Adrenal gland (tissue), 12 donors: ENCODE data around the gene WWOX. TPM values are rescaled to one million over a fixed set of nuclear protein-coding genes. Genes with fewer than 3 reads are reported as not detected.

Source experiments
- DNase-seq, 7 donors: peaks; one replicate each; pipeline ENCODE4 v3.0.0-alpha.2; 2019 to 2020
- H3K27ac ChIP-seq, 5 donors: fragments of 200-600 bp; sonication (generic) in 4 of 5; 1 replicate in 3 of 5; 2 replicates in 2 of 5; pipeline versions ENCODE4 v1.5.1 to v1.8.0; 2016 to 2020; ENCODE audit warnings: mild to moderate bottlenecking in 1 of 5
- H3K27me3 ChIP-seq: fragments of 200-600 bp; 2 replicates; pipeline ENCODE4 v1.8.0; 2021
- H3K36me3 ChIP-seq, 2 donors: fragments of 200-600 bp; replicated peaks in 1 of 2; 1 replicate in 1 of 2; 2 replicates in 1 of 2; pipeline versions ENCODE4 v1.5.1 to v1.8.0; 2018 to 2022
- H3K4me1 ChIP-seq, 2 donors: fragments of 200-600 bp; replicated peaks in 1 of 2; 1 replicate in 1 of 2; 2 replicates in 1 of 2; pipeline versions ENCODE4 v1.5.1 to v1.8.0; 2018 to 2021
- H3K4me3 ChIP-seq, 4 donors: fragments of 200-600 bp; sonication (generic) in 3 of 4; one replicate each; pipeline ENCODE4 v1.5.1; 2016 to 2018
- H3K9me3 ChIP-seq, 3 donors: fragments of 200-600 bp; sonication (generic) in 1 of 3; replicated peaks in 1 of 3; 1 replicate in 2 of 3; 2 replicates in 1 of 3; pipeline versions ENCODE4 v1.5.1 to v1.8.0; 2016 to 2021
- CTCF ChIP-seq, 6 experiments: fragments of 450-650 bp in 4 of 6; fragments of 200-600 bp in 2 of 6; sonication (generic) in 1 of 6; IDR thresholded peaks; 1 replicate in 5 of 6; 2 replicates in 1 of 6; pipeline versions ENCODE4 v1.5.1 to v1.8.0; 2016 to 2021; ENCODE audit warnings: antibody characterized with exemption in 6 of 6, mild to moderate bottlenecking in 2 of 6, moderate library complexity in 1 of 6
- POLR2A ChIP-seq, 2 donors: fragments of 450-650 bp; IDR thresholded peaks; one replicate each; pipeline ENCODE4 v1.6.1; 2017; ENCODE audit warnings: antibody characterized with exemption in 2 of 2, mild to moderate bottlenecking in 2 of 2, moderate library complexity in 1 of 2
- WGBS, 4 donors: extraction: QIAGEN DNeasy Blood & Tissue Kit in 2 of 4; methylation state at CpG; one replicate each; pipeline versions ENCODE4 v1.1.5 to v1.1.7; 2013 to 2017; 5-methylcytosine and 5-hydroxymethylcytosine counted together
- intact Hi-C, 2 donors: fragments of 100-400 bp; cut with DNase I; formaldehyde crosslinking; loops; one replicate each; pipeline versions ENCODE4 v1.14.1 to v1.15.0; 2022 to 2023
- polyA plus RNA-seq, 3 donors: library from polyadenylated mRNA; stranded (reverse); fragments of 200-250 nt in 2 of 3; fragments of 350-450 nt in 1 of 3; fragmentation: Illumina TruSeq in 1 of 3; extraction: RNeasy Lipid Tissue Mini Kit (QIAGEN cat#74804) in 1 of 3; gene quantifications; one replicate each; pipeline ENCODE4 v1.2.3, GENCODE V29; 2013 to 2014
- total RNA-seq, 9 donors: library from RNA; depleted of rRNA in 4 of 9; stranded (reverse); fragments of >200 nt in 4 of 9; fragments of 120-200 nt in 1 of 9; fragmentation: NEBNext Ultra II Directional in 1 of 9; extraction: Animal tissue kit (Norgen Biotek cat#: 25700) in 1 of 9; gene quantifications; one replicate each; pipeline versions ENCODE4 v1.1.0 to v1.2.4, GENCODE V29; 2013 to 2023
- donor health status: healthy with polysubstance abuse.
- donor health status: Bipolar disorder and iron deficiency.
- donor health status: DM: yes; HTN: yes; CAD: no.
- donor health status: DM: no; HTN: no; CAD: no.
- donor health status: DM: no; HTN: no; CAD: no.
- donor health status: DM: yes; HTN: yes; CAD: no.

WWOX gene
- total and polyA plus RNA-seq, 12 donors: 11.8 to 74.6 (median 20.5) TPM

GRCh38 chr16:78735337-78735736, 635.9 kb downstream of the WWOX start:
- H3K4me1 ChIP-seq: no peaks in the 10 kb centered on the region
- H3K27ac ChIP-seq: no peak overlapping the region
- WGBS, 4 donors: 81 to 93% (median 87%) methylated on average over 6 of the region's 6 CpGs
- no peak for TF ChIP-seq POLR2A (IDR thresholded peaks at IDR 0.05)
- no peak for TF ChIP-seq CTCF (IDR thresholded peaks at IDR 0.05)
- no peaks in the 10 kb centered on the region for H3K36me3 ChIP-seq
- intact Hi-C loops: no loop called here
- DNase-seq: no peak
- H3K9me3 ChIP-seq: no peaks in the 10 kb centered on the region
- H3K27me3 ChIP-seq: no peaks in the 10 kb centered on the region
- no peak overlapping the region for H3K4me3 ChIP-seq

- Histone ChIP-seq H3K27ac (no peak overlapping the region), H3K27me3 (no peaks in the 10 kb centered on the region), H3K4me3 (no peak overlapping the region), H3K4me1 (no peaks in the 10 kb centered on the region), H3K36me3 (no peaks in the 10 kb centered on the region), H3K9me3 (no peaks in the 10 kb centered on the region)
- DNase-seq: no peak
- WGBS, 4 donors: 73 to 79% (median 77%) methylated on average over 2 of the region's 2 CpGs
- TF ChIP-seq CTCF (IDR thresholded peaks at IDR 0.05): no peak
- no peak for TF ChIP-seq POLR2A (IDR thresholded peaks at IDR 0.05)
- intact Hi-C loops: no loop called here
Observed at GRCh38 chr16:78737630-78738029, 638.2 kb downstream of the WWOX start.

- Histone ChIP-seq H3K9me3 (no peaks in the 10 kb centered on the region), H3K36me3 (no peaks in the 10 kb centered on the region), H3K27ac (no peak overlapping the region), H3K4me1 (no peaks in the 10 kb centered on the region), H3K4me3 (no peak overlapping the region), H3K27me3 (no peaks in the 10 kb centered on the region)
- 92 to 96% (median 95%) methylated on average over 5 of the region's 5 CpGs for WGBS, 4 donors
- intact Hi-C loops: no loop called here
- TF ChIP-seq POLR2A (IDR thresholded peaks at IDR 0.05): no peak
- TF ChIP-seq CTCF (IDR thresholded peaks at IDR 0.05): no peak
- DNase-seq: no peak
Observed at GRCh38 chr16:78738557-78738956, 639.1 kb downstream of the WWOX start.

GRCh38 chr16:78740269-78740668, 640.8 kb downstream of the WWOX start:
- no peaks in the 10 kb centered on the region for H3K4me1 ChIP-seq
- H3K27ac ChIP-seq: no peak overlapping the region
- no peaks in the 10 kb centered on the region for H3K36me3 ChIP-seq
- H3K9me3 ChIP-seq: no peaks in the 10 kb centered on the region
- intact Hi-C loops: no loop called here
- H3K4me3 ChIP-seq: no peak overlapping the region
- WGBS, 4 donors: 83 to 89% (median 85%) methylated on average over 10 to 12 of the region's 12 CpGs
- no peak for DNase-seq
- TF ChIP-seq POLR2A (IDR thresholded peaks at IDR 0.05) (no peak), CTCF (IDR thresholded peaks at IDR 0.05) (no peak)
- no peaks in the 10 kb centered on the region for H3K27me3 ChIP-seq
